GM12801 (cell line): ENCODE measurements around the gene ZNF439.

Source experiments
- CTCF ChIP-seq: IDR thresholded peaks from one replicate; pipeline ENCODE4 v1.5.1; 2011; ENCODE audit warnings: control low read depth; ENCODE audit not compliant: insufficient read length; ENCODE audit errors: extremely low read depth

ZNF439 gene

DNA sequence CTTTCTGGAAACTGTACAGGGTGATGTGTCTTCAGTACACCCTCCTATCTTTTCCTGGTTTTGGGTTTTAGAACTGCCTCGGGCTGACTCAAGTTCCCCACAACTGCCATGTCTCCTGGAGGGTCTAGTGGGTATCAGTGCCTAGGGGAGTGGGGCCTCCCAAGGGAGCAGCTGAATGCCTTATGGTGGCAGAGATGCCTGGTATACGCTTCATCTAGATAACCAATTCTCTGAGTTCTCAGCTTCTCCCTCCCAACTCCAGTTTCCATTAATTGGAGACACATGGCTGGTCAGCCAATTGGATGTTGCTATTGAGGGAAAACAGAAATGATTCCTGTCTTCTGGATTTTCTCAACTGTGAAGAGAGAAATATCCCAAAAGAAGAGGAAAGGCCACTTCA is 12.8 kb downstream of the ZNF439 start:
- no peak for TF ChIP-seq CTCF

GRCh38 chr19:11868188-11868587 is 19.7 kb downstream of the ZNF439 start:
- TF ChIP-seq CTCF: no peak

DNA sequence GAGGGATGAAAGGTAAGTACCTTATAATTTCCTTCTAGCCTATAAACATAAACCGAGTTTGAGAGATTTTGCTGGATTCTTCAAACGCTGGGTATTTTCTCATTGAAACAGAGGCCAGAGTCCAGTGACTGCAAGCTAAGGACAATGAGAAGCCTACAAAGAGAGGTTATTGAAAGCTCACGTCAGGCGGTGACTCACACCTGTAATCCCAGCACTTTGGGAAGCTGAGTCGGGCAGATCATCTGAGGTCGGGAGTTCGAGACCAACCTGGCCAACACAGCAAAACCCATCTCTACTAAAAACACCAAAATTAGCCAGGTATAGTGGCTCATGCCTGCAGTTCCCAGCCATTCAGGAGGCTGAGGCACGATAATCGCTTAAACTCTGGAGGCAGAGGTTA is 24.1 kb downstream of the ZNF439 start:
- TF ChIP-seq CTCF: no peak

GRCh38 chr19:11873762-11874161 is 25.2 kb downstream of the ZNF439 start:
- TF ChIP-seq CTCF: no peak

GRCh38 chr19:11880598-11880997 is 32.1 kb downstream of the ZNF439 start:
- no peak for TF ChIP-seq CTCF

- no peak for TF ChIP-seq CTCF
These were observed 32.8 kb downstream of the ZNF439 start for GRCh38 chr19:11881151-11881800.

- no peak for TF ChIP-seq CTCF
These were observed 34.1 kb downstream of the ZNF439 start for GRCh38 chr19:11882606-11883005.

DNA sequence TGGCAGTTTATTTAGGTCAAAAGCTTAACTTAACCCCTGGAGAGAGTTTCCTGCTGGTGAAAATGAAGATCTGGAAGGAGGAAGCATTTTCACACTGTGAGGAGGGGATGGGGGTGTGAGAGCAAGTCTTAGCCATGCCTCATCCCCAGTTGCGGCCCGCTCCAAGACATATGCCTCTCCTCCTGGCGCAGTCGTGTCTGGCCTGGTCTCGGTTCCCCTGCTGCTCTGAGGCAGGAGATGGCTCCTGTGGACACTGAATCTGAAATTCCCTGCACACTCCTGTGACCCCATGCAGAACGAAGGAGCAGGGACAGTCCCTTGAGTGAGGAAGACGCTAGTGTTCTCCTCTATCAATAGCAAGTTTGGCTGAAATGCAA is 38.7 kb downstream of the ZNF439 start:
- no peak for TF ChIP-seq CTCF
